Ishikawa (cell line): ENCODE measurements around the gene KIF6.

Source experiments
- CEBPB ChIP-seq: IDR thresholded peaks from 2 replicates; pipeline ENCODE4 v1.6.1; 2012
- CREB1 ChIP-seq: IDR thresholded peaks from 2 replicates; pipeline ENCODE4 v1.6.1; 2012; ENCODE audit warnings: low read depth
- EGR1 ChIP-seq: IDR thresholded peaks from 2 replicates; pipeline ENCODE4 v1.6.1; 2012
- EP300 ChIP-seq: IDR thresholded peaks from 2 replicates; pipeline ENCODE4 v1.6.1; 2012; ENCODE audit warnings: borderline replicate concordance
- FOXM1 ChIP-seq: IDR thresholded peaks from 2 replicates; pipeline ENCODE4 v1.6.1; 2012; ENCODE audit warnings: low read depth, borderline replicate concordance
- MAX ChIP-seq: IDR thresholded peaks from 2 replicates; pipeline ENCODE4 v1.6.1; 2012
- NFIC ChIP-seq: IDR thresholded peaks from 2 replicates; pipeline ENCODE4 v1.6.1; 2012
- RAD21 ChIP-seq: IDR thresholded peaks from 2 replicates; pipeline ENCODE4 v1.6.1; 2012; ENCODE audit warnings: low read depth
- TAF1 ChIP-seq: IDR thresholded peaks from 2 replicates; pipeline ENCODE4 v1.6.1; 2012; ENCODE audit warnings: low read depth, mild to moderate bottlenecking
- TCF12 ChIP-seq: IDR thresholded peaks from 2 replicates; pipeline ENCODE4 v1.6.1; 2012; ENCODE audit warnings: low read depth
- TEAD4 ChIP-seq: IDR thresholded peaks from 2 replicates; pipeline ENCODE4 v1.6.1; 2012
- USF1 ChIP-seq: IDR thresholded peaks from 2 replicates; pipeline ENCODE4 v1.6.1; 2012
- YY1 ChIP-seq: IDR thresholded peaks from 2 replicates; pipeline ENCODE4 v1.6.1; 2012; ENCODE audit warnings: low read depth
- ZBTB7A ChIP-seq: IDR thresholded peaks from 2 replicates; pipeline ENCODE4 v1.6.1; 2012; ENCODE audit warnings: low read depth
- TF ChIP-seq, protein P1 (sequence below): IDR thresholded peaks from 2 replicates; pipeline ENCODE4 v1.6.1; 2012; ENCODE audit warnings: low read depth, mild to moderate bottlenecking

Gene KIF6

DNA sequence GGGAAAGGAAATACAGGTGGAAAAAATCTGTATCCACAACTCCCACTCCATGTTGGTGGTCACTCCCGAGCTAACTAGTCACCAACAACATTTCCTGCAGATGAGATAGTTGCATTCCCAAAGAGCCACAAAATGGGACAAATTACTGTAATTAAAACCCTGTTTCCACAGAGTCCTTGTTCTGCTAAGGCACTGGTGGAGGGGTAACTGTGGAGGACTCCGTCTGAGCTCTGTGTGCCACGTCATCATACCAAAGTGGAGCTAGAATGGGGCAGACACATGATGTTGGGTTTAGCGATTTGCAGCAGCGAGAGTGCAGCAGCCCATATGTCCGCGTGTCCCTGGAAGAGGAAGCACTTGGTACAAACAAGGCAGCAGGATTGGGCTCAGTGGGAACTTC lies 230.2 kb downstream of the KIF6 start:
- TF ChIP-seq EP300 (no peak), RAD21 (no peak), CEBPB (no peak), ZBTB7A (no peak)
- TF ChIP-seq, protein P1, sequence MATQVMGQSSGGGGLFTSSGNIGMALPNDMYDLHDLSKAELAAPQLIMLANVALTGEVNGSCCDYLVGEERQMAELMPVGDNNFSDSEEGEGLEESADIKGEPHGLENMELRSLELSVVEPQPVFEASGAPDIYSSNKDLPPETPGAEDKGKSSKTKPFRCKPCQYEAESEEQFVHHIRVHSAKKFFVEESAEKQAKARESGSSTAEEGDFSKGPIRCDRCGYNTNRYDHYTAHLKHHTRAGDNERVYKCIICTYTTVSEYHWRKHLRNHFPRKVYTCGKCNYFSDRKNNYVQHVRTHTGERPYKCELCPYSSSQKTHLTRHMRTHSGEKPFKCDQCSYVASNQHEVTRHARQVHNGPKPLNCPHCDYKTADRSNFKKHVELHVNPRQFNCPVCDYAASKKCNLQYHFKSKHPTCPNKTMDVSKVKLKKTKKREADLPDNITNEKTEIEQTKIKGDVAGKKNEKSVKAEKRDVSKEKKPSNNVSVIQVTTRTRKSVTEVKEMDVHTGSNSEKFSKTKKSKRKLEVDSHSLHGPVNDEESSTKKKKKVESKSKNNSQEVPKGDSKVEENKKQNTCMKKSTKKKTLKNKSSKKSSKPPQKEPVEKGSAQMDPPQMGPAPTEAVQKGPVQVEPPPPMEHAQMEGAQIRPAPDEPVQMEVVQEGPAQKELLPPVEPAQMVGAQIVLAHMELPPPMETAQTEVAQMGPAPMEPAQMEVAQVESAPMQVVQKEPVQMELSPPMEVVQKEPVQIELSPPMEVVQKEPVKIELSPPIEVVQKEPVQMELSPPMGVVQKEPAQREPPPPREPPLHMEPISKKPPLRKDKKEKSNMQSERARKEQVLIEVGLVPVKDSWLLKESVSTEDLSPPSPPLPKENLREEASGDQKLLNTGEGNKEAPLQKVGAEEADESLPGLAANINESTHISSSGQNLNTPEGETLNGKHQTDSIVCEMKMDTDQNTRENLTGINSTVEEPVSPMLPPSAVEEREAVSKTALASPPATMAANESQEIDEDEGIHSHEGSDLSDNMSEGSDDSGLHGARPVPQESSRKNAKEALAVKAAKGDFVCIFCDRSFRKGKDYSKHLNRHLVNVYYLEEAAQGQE, result no peak

- TF ChIP-seq USF1 (no peak), FOXM1 (no peak), CREB1 (no peak), EGR1 (no peak), RAD21 (no peak), NFIC (no peak), ZBTB7A (no peak)
Measured at GRCh38 chr6:39493777-39494176, 231.4 kb downstream of the KIF6 start.

- TF ChIP-seq EGR1 (no peak), TEAD4 (peak; percentile 65), RAD21 (no peak), CEBPB (peak; percentile 60)
Measured at GRCh38 chr6:39493174-39493573, 232.0 kb downstream of the KIF6 start.

- TF ChIP-seq EP300 (no peak), MAX (no peak), NFIC (no peak), ZBTB7A (no peak), RAD21 (no peak), CREB1 (no peak), USF1 (no peak), TCF12 (no peak), FOXM1 (no peak), TAF1 (no peak), CEBPB (no peak), YY1 (no peak), TEAD4 (no peak), EGR1 (no peak)
- TF ChIP-seq, protein P1, result no peak
Measured at GRCh38 chr6:39490108-39490507, 235.1 kb downstream of the KIF6 start.

GRCh38 chr6:39488255-39488879 lies 236.8 kb downstream of the KIF6 start:
- TF ChIP-seq FOXM1, result no peak
- TF ChIP-seq RAD21, result no peak

DNA sequence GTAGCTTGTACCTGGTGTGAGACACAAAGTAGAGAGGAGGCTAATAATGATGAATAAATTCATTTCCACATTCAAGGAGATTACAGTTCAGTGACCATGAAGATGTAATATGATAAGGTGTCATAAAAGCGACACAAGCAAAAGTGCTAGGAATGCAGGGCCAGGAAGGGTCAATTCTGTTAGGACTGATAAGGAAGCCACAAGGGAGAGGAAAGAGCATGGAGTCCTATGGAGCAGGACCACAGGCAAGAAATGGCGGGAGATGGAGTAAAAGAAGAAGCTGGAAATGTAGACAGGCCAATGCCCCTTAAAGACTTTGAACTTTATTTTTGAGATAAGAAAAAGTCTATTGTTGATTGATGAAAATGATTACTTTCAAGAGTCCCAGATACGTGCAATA lies 240.9 kb downstream of the KIF6 start:
- TF ChIP-seq TAF1 (no peak), CREB1 (no peak), NFIC (no peak), FOXM1 (no peak), MAX (no peak), EGR1 (no peak), CEBPB (no peak), ZBTB7A (no peak), RAD21 (no peak), TEAD4 (no peak), EP300 (no peak), USF1 (no peak), TCF12 (no peak), YY1 (no peak)
- TF ChIP-seq, protein P1, result no peak
